A549 (cell line): Measurements from ENCODE around the gene FAM107B.

Source experiments
- CEBPB ChIP-seq, 2 experiments: fragments of >200 bp in 1 of 2; sonication (Bioruptor Twin) in 1 of 2; formaldehyde crosslinking in 1 of 2; IDR thresholded peaks; 2 replicates each; pipeline ENCODE4 v1.6.1; 2012 to 2016
- CTCF ChIP-seq: fragments of >200 bp; sonication (Bioruptor Twin); formaldehyde crosslinking; IDR thresholded peaks from 3 replicates; pipeline ENCODE4 v1.5.1; 2016
- EP300 ChIP-seq, 2 experiments: fragments of >200 bp; sonication (Bioruptor Twin); formaldehyde crosslinking; IDR thresholded peaks; 2 replicates in 1 of 2; 3 replicates in 1 of 2; pipeline ENCODE4 v1.6.1; 2016 to 2017
- MAX ChIP-seq: IDR thresholded peaks from 2 replicates; pipeline ENCODE4 v1.6.1; 2012
- NR3C1 ChIP-seq: fragments of >200 bp; sonication (Bioruptor Twin); formaldehyde crosslinking; IDR thresholded peaks from 3 replicates; pipeline ENCODE4 v1.6.1; 2017
- PBX3 ChIP-seq: IDR thresholded peaks from 2 replicates; pipeline ENCODE4 v1.6.1; 2012
- POLR2A ChIP-seq: IDR thresholded peaks from 2 replicates; pipeline ENCODE4 v1.6.1; 2012; ENCODE audit warnings: mild to moderate bottlenecking, low read length
- RAD21 ChIP-seq, 2 experiments: fragments of >200 bp in 1 of 2; sonication (Bioruptor Twin) in 1 of 2; formaldehyde crosslinking in 1 of 2; IDR thresholded peaks in 1 of 2; conservative IDR thresholded peaks in 1 of 2; 2 replicates in 1 of 2; 3 replicates in 1 of 2; pipeline ENCODE4 v1.6.1; 2012 to 2018; ENCODE audit warnings: inconsistent platforms in 1 of 2
- RFX5 ChIP-seq: fragments of 450-650 bp; IDR thresholded peaks from 2 replicates; pipeline ENCODE4 v1.7.1; 2014; ENCODE audit warnings: antibody characterized with exemption, mild to moderate bottlenecking, moderate library complexity
- TP53 ChIP-seq: fragments of 250-450 bp; sonication (Bioruptor Pico); IDR thresholded peaks from 2 replicates; pipeline ENCODE4 v1.5.0; 2021; ENCODE audit warnings: mild to moderate bottlenecking, moderate library complexity
- USF2 ChIP-seq: fragments of 450-650 bp; IDR thresholded peaks from 2 replicates; pipeline ENCODE4 v1.6.1; 2014; ENCODE audit warnings: antibody characterized with exemption

- TF ChIP-seq CTCF (no peak), NR3C1 (no peak), RAD21 (conservative IDR thresholded peaks at IDR 0.05 in 1 of 2, IDR thresholded peaks at IDR 0.05 in 1 of 2) (no peak), PBX3 (no peak), POLR2A (no peak), MAX (no peak), RFX5 (no peak), EP300 (IDR thresholded peaks at IDR 0.05) (no peak), CEBPB (IDR thresholded peaks at IDR 0.05) (no peak), TP53 (no peak), USF2 (no peak)
Measured at GRCh38 chr10:14696821-14697220, 77.9 kb downstream of the FAM107B start.
